Right lobe of liver (tissue), 4 donors: ENCODE measurements around the gene OPCML.

ENCODE experiments used
- CTCF ChIP-seq, 4 donors: fragments of 200-600 bp in 3 of 4; fragments of 450-650 bp in 1 of 4; IDR thresholded peaks; one replicate each; pipeline versions ENCODE4 v1.5.1 to v1.8.0; 2016 to 2022; ENCODE audit warnings: antibody characterized with exemption in 4 of 4, mild to moderate bottlenecking in 2 of 4
- POLR2A ChIP-seq: fragments of 450-650 bp; IDR thresholded peaks from one replicate; pipeline ENCODE4 v1.6.1; 2017; ENCODE audit warnings: antibody characterized with exemption, mild to moderate bottlenecking
- donor health status: DM: no; HTN: no; CAD: no.
- donor health status: DM: no; HTN: no; CAD: no.
- donor health status: DM: no; HTN: yes; CAD: no.

GRCh38 chr11:132914600-132914999 is 617.7 kb downstream of the OPCML start:
- TF ChIP-seq POLR2A, result no peak
- TF ChIP-seq CTCF (IDR thresholded peaks at IDR 0.05), result no peak
